Activated CD4-positive, alpha-beta T cell treated with anti-CD3 and anti-CD28 coated beads, Interleukin-2, amount 50 U/mL, for 16 hours (primary cell): ENCODE measurements around the gene EMID1.

Experiments
- DNase-seq: peaks from one replicate; pipeline ENCODE4 v3.0.0-alpha.2; 2020

Gene EMID1

DNA sequence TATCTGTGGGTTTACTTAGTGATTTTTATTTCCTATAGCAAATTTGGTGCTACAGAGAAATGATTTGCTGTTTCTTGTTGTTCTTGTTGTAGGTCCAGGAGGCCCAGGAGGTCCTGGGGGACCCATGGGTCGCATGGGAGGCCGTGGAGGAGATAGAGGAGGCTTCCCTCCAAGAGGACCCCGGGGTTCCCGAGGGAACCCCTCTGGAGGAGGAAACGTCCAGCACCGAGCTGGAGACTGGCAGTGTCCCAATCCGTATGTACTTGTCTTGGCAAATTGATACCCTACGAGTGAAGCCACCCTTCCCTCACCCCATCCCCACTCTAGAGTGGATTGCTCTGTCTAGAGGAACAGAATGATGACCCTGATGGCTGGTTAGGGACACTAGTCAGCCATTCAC is 92.9 kb downstream of the EMID1 start:
- no peak for DNase-seq

DNA sequence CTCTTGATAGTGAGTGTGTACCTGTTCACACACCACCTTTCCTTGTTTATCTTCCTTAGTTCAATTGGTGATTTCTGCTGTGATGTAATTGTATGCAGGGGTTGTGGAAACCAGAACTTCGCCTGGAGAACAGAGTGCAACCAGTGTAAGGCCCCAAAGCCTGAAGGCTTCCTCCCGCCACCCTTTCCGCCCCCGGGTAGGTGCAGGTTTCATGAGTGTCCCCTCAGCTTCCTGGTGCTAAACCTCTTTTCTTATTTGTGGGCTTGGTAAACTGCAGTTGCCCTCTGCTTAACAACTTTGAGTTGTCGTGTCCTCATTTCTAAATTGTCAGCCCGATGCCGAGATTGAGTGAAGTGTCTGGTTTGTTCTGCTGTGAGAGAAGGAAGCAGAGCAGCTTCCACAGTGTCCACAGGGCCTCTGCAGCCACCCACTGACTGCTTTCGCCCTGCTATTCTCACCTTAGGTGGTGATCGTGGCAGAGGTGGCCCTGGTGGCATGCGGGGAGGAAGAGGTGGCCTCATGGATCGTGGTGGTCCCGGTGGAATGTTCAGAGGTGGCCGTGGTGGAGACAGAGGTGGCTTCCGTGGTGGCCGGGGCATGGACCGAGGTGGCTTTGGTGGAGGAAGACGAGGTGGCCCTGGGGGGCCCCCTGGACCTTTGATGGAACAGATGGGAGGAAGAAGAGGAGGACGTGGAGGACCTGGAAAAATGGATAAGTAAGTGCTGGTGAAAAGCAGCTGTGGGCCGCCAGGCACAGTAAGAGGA is 93.6 kb downstream of the EMID1 start:
- no peak for DNase-seq

GRCh38 chr22:29300467-29300806 is 94.7 kb downstream of the EMID1 start:
- DNase-seq, result no peak

DNA sequence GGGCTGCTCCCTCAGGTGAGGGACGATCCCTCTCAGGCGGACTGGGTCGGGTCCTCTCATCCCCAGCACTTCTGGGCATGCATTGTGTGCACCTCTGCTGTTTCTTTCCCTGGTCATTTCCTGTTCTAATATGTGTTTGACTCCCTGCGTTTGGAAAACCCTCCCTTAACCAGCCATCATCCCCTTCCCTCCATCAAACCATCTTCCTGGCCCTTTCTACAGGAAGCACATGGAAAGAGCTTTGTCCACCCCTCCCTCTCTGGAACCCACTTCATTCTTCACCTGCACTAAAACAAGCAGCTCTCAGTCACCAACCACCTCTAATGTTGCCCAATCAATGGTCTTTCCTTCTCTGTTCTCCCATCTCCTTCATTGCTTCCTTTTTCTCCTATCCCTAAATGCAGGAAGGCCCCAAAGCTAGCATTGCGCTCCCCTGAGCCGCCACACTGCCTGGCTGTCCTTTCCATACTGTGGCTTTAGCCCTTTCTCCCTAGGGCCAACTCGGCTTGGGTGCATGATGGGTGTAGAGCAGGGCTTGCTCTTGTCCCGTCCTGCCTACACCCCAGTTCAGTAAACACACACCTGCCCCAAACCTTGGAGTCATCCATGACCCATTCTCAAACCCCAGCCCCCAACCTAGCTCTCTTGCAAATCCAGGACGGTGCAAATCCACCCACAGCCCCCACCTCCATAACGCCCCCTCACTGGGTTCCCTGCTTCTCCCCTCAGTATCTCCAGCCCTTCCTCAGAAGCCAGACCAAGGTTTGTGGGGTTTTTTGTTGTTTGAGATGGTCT is 95.3 kb downstream of the EMID1 start:
- no peak for DNase-seq

DNA sequence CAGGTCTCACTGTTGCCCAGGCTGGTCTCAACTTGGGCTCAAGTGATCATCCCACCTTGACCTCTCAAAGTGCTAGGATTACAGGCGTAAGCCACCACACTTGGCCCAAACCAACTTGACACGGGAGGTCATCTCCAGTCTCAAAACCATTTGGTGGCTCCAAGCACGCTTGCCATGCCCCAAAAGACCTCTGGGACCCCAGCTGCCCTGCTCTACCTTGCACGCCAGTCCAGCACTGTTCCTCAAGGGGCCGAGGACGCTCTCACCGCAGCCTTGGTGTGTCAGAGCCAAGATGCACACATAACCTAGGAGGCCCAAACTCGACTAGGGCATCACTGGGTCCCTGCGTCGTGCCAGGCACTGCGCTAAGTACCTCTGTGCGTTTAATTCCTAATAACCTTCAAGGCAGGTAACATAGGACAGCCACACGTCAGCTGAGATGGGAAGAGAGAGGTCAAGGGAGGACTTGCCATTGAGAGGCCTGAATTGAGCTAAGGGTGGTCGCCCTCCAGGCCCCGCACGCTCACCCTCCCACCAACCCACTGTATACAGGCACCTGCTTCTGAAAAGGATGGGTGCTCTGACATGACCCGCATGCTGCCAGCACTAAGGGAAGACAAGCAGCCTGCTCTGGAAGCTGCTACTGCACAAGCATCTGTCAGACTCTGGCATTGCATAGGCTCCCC is 96.2 kb downstream of the EMID1 start:
- no peak for DNase-seq

DNA sequence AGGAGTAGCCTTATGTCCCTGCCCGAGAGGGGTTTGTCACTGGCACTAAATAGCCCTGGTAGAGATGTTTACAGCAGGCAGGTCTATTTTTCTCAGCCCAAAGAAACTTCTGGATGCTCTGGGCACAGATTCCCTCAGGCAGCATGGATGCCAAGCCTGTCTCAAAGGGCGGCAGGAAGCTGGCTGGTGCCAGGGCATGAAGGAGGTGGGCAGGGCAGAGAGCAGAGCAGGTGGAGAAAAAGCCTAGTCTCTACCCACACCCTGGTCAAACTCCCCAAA is 96.6 kb downstream of the EMID1 start:
- DNase-seq, result no peak

DNA sequence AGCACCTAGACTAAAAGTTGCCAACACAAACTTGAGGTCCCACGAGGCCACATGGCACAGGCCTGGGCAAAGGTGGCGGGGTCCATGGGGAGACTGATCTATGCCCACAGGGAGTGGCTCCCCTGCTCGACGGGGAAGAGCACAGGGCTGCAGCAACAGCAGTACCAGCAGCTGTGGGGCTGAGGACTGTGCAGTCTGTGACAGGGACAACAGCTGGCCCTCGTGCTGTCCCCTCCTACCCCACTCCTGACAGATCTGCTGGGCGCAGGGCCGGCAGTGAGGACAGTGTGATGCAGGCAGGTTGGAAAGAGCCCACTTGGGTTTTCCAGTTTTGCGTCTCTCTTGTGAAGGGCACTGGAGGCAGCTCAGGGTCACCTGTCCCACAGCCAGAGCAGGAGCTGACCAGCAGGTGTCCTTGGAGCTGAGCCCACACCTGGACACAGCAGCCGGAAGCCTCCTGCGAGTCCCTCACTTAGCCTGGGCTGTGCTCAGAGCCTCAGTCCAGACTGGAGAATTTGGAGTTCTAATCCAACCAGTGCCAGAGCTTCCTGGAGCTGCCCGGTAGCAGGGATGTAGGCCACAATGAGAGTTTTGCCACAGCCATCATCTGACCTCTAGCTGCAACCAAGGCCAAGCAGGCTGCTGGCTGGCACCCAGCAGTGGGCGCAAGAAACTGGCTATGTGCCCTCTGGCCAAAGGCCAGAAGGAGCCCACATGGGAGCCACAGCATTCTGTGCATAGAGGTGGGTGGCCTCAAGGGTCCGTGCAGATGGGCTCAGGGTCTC is 97.2 kb downstream of the EMID1 start:
- DNase-seq, result no peak

GRCh38 chr22:29305836-29306174 is 100.1 kb downstream of the EMID1 start:
- no peak for DNase-seq

DNA sequence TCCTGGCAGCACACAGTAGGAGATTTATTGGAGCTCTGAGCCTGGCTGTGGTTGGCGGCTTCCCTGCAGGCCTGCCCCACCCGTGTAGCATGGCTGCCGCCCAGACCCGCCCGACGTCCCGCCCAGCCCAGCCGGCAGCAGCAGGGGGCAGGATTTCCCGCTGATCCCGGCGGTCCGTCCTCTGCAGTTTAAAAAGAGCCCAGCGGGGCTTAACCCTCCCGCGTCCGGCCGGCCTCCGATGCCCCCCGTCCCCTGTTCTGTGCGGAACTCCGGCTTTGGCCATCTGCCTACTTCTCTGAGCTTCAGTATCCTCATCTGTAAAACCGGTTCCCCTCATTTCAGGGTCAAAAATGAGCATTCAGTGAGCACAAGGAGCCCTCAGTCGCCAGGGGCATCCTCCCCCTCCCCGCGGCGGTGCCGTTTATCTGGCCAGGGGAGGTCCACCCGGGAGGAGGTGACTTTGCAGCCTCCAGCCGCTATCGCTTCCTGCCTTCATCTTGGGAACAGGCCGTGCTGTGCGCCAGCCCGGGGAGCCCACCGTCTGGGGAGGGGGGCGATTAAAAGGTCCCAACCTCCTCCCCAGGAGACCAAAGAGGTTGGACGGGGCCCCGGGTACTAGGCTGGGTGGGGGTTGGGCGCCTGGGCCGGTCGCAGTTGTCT is 100.6 kb downstream of the EMID1 start, which contains the start of gene GAS2L1:
GAS2L1 (plus strand) TSS at position 476 of the 660 bp plus-strand sequence. CDS start 1,456 bp downstream, outside the sequence.
- peak; percentile 47 for DNase-seq

DNA sequence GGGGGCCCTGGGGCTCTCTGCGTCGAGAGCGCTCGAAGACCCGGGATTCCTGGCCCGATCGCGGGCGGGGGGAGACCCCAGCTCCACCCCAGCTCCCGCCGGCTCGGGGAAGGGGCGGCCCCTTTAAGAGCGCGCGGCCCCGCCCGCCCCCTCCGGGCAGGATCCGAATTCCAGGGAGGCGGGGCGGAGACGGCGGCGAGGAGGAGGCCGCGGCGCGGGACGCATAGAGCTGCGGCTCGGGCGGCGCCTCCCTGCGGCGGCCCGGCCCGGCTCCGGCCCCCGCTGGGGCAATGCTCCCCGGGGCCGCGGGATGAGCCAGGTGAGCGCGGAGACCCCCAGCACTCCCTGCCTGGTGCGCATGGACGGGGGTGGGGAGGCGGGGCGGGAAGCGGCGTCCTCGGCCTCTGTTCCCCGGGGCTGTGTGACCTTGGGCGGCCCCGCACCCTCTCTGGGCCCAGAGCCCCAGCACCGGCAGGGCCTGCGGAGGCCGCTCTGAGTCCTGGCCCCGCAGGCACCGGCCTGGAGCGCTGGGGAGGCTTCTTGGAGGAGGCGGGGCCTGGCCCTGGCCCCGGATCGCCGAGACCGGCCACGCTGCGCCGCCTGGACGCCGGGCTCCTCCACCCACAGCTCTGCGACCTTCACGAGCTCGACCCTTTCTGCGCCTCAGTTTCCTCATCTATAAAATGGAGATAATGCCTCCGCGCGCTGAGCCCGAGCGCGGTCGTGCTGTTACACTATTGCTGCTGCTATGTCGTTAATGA is 101.3 kb downstream of the EMID1 start:
- DNase-seq, result no peak

DNA sequence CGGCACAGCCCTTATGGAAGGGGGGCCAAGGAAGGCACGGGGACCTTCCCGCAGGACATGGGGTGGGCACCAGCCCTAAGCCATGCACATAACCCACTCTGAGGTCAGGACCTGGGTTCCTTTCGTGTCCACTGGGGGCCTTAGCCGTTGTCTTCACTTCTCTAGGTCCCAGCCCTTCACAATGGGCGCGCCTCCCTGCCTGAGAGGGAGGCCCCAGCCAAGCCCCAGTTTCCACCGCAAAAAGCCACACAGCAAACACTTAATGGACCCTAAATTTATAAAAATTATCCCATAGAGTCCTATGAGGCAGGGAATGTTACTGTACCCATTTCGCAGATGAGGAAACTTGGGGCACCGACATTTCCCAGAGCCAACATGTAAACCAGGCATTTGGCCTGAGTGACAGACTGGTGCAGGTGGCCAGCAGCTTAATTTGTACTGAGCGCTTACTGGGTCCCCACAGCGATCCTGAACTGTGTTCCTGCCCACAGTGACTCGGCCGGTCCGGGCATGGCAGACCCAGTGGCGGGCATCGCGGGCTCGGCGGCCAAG is 102.0 kb downstream of the EMID1 start:
- no peak for DNase-seq

DNA sequence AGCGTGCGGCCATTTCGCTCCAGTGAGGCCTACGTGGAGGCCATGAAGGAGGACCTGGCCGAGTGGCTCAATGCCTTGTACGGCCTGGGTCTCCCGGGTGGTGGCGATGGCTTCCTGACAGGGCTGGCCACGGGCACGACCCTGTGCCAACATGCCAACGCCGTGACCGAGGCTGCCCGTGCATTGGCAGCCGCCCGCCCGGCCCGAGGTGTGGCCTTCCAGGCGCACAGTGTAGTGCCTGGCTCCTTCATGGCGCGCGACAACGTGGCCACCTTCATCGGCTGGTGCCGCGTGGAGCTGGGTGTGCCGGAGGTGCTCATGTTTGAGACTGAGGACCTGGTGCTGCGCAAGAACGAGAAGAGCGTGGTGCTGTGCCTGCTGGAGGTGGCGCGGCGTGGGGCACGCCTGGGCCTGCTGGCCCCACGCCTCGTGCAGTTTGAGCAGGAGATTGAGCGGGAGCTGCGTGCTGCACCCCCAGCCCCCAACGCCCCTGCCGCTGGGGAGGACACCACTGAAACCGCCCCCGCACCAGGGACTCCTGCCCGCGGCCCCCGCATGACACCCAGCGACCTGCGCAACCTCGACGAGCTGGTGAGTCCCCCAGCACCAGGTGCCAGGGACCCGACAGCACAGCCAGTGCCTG is 102.6 kb downstream of the EMID1 start:
- DNase-seq, result no peak

DNA sequence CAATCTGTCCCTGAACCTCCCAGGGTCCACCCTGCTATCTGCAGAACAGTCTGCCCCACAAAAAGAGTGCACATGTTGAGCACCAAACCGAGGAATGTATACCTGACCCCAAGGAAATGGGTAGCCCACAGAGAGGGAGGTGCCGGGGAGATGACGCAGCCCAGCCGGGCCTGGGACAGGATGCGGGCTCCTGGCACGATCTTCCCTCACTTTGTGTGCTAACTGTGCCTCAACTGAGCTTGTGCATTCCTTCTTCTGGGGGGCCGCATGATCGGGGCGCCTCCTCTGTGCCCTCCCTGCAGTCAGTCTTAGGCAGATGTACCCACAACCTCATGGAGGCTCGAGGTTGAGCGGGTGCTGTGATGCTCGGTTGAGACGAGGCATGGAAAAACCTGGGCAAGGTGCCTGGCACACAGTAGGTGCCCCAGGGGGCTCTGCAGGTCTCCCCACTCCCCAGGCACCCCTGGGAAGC is 103.1 kb downstream of the EMID1 start:
- peak; percentile 44 for DNase-seq
